WERI-Rb-1 (cell line): ENCODE results near the gene OSER1.

ENCODE experiments used
- DNase-seq: peaks from one replicate; pipeline ENCODE4 v3.0.0-alpha.2; 2020
- H3K27ac ChIP-seq: fragments of 250-450 bp; sonication (Bioruptor Pico); 2 replicates; pipeline ENCODE4 v1.5.1; 2020; ENCODE audit warnings: mild to moderate bottlenecking, moderate library complexity
- H3K27me3 ChIP-seq: fragments of 250-450 bp; sonication (Bioruptor Pico); 2 replicates; pipeline ENCODE4 v1.5.1; 2021; ENCODE audit warnings: mild to moderate bottlenecking, low read depth, moderate library complexity; ENCODE audit not compliant: insufficient read depth, severe bottlenecking
- H3K36me3 ChIP-seq: fragments of 250-450 bp; sonication (Bioruptor Pico); 2 replicates; pipeline ENCODE4 v1.5.1; 2020; ENCODE audit warnings: mild to moderate bottlenecking, moderate library complexity
- H3K4me3 ChIP-seq: 2 replicates; pipeline ENCODE4 v1.5.1; 2011; ENCODE audit warnings: low read depth, mild to moderate bottlenecking, control low read depth, low read length
- H3K9me3 ChIP-seq: fragments of 250-450 bp; sonication (Bioruptor Pico); 2 replicates; pipeline ENCODE4 v1.5.1; 2021; ENCODE audit warnings: mild to moderate bottlenecking, moderate library complexity; ENCODE audit not compliant: severe bottlenecking
- TF ChIP-seq, protein P1 (sequence below): IDR thresholded peaks from 2 replicates; pipeline ENCODE4 v1.5.1; 2011; ENCODE audit warnings: low read depth, mild to moderate bottlenecking, control low read depth, inconsistent platforms, low read length

Gene OSER1

GRCh38 chr20:44160133-44160532 is 50.4 kb downstream of the OSER1 start:
- Histone ChIP-seq H3K27ac (no peak overlapping the region), H3K36me3 (no peaks in the 10 kb centered on the region), H3K9me3 (no peaks in the 10 kb centered on the region), H3K27me3 (no peaks in the 10 kb centered on the region), H3K4me3 (no peak overlapping the region)
- TF ChIP-seq, protein P1, sequence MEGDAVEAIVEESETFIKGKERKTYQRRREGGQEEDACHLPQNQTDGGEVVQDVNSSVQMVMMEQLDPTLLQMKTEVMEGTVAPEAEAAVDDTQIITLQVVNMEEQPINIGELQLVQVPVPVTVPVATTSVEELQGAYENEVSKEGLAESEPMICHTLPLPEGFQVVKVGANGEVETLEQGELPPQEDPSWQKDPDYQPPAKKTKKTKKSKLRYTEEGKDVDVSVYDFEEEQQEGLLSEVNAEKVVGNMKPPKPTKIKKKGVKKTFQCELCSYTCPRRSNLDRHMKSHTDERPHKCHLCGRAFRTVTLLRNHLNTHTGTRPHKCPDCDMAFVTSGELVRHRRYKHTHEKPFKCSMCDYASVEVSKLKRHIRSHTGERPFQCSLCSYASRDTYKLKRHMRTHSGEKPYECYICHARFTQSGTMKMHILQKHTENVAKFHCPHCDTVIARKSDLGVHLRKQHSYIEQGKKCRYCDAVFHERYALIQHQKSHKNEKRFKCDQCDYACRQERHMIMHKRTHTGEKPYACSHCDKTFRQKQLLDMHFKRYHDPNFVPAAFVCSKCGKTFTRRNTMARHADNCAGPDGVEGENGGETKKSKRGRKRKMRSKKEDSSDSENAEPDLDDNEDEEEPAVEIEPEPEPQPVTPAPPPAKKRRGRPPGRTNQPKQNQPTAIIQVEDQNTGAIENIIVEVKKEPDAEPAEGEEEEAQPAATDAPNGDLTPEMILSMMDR: no peak
- DNase-seq: no peak

DNA sequence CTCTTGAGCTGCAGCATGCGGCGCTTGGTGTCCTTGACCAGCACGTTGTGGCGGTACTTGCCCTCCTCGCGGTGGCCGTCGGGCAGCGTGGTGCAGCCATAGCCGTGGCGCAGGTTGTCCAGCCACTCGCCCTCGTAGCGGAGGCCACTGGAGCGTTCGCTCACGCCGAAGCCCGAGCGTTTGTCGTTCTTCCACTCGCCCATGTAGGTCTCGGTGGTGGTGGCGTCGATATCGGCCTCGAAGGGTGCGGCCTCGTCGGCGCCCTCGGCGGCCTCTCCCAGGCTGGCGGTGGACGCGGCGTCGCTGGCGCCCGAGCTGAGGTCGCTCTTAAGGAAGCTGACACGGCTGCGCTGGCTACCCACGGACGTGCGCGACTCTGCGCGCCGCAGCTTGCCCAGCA is 50.9 kb downstream of the OSER1 start:
- TF ChIP-seq, protein P1: no peak
- Histone ChIP-seq H3K27ac (no peak overlapping the region), H3K9me3 (no peaks in the 10 kb centered on the region), H3K4me3 (no peak overlapping the region), H3K27me3 (no peaks in the 10 kb centered on the region), H3K36me3 (no peaks in the 10 kb centered on the region)
- no peak for DNase-seq

DNA sequence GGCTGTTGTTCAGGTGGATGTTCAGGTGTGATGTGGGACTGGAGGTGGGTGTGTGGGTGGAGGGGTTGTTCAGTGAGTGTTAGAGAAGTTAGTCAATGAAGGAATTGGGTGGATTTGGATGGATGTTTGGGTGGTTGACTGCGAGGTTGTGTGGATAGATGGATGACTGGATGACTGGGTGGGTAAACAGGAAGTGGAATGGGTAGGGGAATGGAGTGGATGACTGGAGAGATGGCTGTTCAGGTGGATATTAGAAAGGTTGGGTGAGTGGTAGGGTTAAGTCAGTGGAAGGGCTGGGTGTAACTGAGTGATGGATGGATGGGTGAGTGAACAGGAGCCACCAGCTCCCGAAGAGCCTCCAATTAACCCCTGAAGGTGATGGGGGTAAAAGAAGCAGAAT is 51.4 kb downstream of the OSER1 start:
- TF ChIP-seq, protein P1: no peak
- H3K36me3 ChIP-seq: no peaks in the 10 kb centered on the region
- no peaks in the 10 kb centered on the region for H3K27me3 ChIP-seq
- H3K4me3 ChIP-seq: no peak overlapping the region
- DNase-seq: no peak
- H3K9me3 ChIP-seq: no peaks in the 10 kb centered on the region
- no peak overlapping the region for H3K27ac ChIP-seq

DNA sequence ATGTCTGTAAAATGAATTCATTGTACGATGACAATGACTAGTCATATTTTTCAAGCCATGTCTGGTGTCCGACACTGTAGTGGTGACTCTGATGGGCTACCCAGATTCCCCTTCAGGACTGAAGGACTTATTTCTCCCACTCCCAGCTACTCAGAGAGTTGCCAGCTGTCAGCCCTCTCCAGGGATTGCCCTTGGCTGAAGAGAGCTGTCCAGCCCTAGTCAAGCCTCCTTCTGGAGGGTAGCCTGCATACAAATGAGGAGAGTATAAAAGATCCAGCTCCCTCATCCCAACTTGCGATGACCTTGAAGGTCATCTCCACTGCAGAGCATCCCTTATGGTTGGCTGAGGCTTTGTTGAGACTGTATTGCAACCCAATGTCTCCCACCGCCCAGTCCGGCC is 53.5 kb downstream of the OSER1 start:
- TF ChIP-seq, protein P1: no peak

DNA sequence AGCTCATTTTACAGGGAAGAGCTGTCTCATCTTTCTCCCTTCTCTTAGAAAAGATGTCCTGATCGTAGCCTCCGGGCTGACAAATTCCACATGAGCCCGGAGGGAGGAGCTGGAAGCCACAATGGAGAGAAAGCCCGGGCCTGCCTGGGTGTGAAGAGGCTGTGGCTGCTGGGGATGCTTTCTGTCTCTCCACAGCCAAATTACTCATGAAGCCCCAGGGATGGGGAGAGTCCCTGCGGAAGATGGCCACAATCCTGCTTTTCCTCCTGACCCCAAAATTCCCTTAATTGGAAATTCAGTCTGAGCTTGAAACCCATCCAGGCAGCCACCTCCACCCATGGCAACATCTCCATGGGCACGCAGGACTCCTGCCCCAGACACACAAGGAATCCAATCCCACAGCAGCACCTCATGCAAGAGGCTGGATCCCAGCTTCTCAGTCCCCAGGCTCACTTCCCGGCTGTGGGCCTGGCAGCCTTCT is 56.0 kb downstream of the OSER1 start:
- no peak for DNase-seq
- TF ChIP-seq, protein P1: no peak
- no peaks in the 10 kb centered on the region for H3K36me3 ChIP-seq
- H3K9me3 ChIP-seq: no peaks in the 10 kb centered on the region
- H3K27me3 ChIP-seq: no peaks in the 10 kb centered on the region
- H3K4me3 ChIP-seq: no peak overlapping the region
- no peak overlapping the region for H3K27ac ChIP-seq

More for the DNA sequence above, 53.5 kb downstream of the OSER1 start:
- peak overlapping the region; percentile 31 for H3K27ac ChIP-seq
- H3K27me3 ChIP-seq: no peaks in the 10 kb centered on the region
- no peak overlapping the region for H3K4me3 ChIP-seq
- H3K36me3 ChIP-seq: no peaks in the 10 kb centered on the region
- peak; percentile 25 for DNase-seq
- H3K9me3 ChIP-seq: no peaks in the 10 kb centered on the region

GRCh38 chr20:44153636-44154043 is 56.9 kb downstream of the OSER1 start:
- DNase-seq: no peak
- Histone ChIP-seq H3K36me3 (no peaks in the 10 kb centered on the region), H3K27me3 (no peaks in the 10 kb centered on the region), H3K4me3 (no peak overlapping the region), H3K27ac (no peak overlapping the region), H3K9me3 (no peaks in the 10 kb centered on the region)
- TF ChIP-seq, protein P1: no peak
